Subcutaneous adipose tissue (tissue), 4 donors: ENCODE data around the gene IGSF9B. TPM values are rescaled to one million over a fixed set of nuclear protein-coding genes. Genes with fewer than 3 reads are reported as not detected.

Experiments
- CTCF ChIP-seq: fragments of 450-650 bp; IDR thresholded peaks from one replicate; pipeline ENCODE4 v1.5.1; 2016; ENCODE audit warnings: low read depth, mild to moderate bottlenecking, control low read depth, antibody characterized with exemption, moderate library complexity
- total RNA-seq, 4 donors: library from RNA; depleted of rRNA; stranded (reverse); fragments of >200 nt; gene quantifications; one replicate each; pipeline ENCODE4 v1.1.0, GENCODE V29; 2016

IGSF9B gene
- total RNA-seq, 4 donors from 2014 or later: 1.0 to 6.8 (median 2.3) TPM

- TF ChIP-seq CTCF: no peak
Observed at GRCh38 chr11:133934599-133935550, 21.9 kb downstream of the IGSF9B start.

- TF ChIP-seq CTCF: no peak
Observed at GRCh38 chr11:133934096-133934495, 22.7 kb downstream of the IGSF9B start.

- TF ChIP-seq CTCF: no peak
Observed at GRCh38 chr11:133931449-133932060, 25.2 kb downstream of the IGSF9B start.

GRCh38 chr11:133930767-133931448 is 25.9 kb downstream of the IGSF9B start:
- no peak for TF ChIP-seq CTCF

- no peak for TF ChIP-seq CTCF
Observed at GRCh38 chr11:133930053-133930766, 26.6 kb downstream of the IGSF9B start.

GRCh38 chr11:133929401-133930052 is 27.2 kb downstream of the IGSF9B start:
- TF ChIP-seq CTCF: no peak
